Prostate gland (tissue), 2 donors: ENCODE results near the gene S100A13.

Experiments
- POLR2A ChIP-seq: fragments of 450-650 bp; IDR thresholded peaks from one replicate; pipeline ENCODE4 v1.6.1; 2016; ENCODE audit warnings: antibody characterized with exemption, mild to moderate bottlenecking
- POLR2AphosphoS5 ChIP-seq: sonication (generic); formaldehyde crosslinking; IDR thresholded peaks from one replicate; pipeline ENCODE4 v1.6.1; 2017; ENCODE audit warnings: antibody characterized with exemption
- TF ChIP-seq, protein P1 (sequence below), 4 experiments: fragments of 200-600 bp in 2 of 4; fragments of 450-650 bp in 2 of 4; sonication (generic) in 2 of 4; IDR thresholded peaks; 1 replicate in 3 of 4; 2 replicates in 1 of 4; pipeline ENCODE4 v1.5.1; 2016 to 2019; ENCODE audit warnings: antibody characterized with exemption in 4 of 4, mild to moderate bottlenecking in 2 of 4, moderate library complexity in 2 of 4

DNA sequence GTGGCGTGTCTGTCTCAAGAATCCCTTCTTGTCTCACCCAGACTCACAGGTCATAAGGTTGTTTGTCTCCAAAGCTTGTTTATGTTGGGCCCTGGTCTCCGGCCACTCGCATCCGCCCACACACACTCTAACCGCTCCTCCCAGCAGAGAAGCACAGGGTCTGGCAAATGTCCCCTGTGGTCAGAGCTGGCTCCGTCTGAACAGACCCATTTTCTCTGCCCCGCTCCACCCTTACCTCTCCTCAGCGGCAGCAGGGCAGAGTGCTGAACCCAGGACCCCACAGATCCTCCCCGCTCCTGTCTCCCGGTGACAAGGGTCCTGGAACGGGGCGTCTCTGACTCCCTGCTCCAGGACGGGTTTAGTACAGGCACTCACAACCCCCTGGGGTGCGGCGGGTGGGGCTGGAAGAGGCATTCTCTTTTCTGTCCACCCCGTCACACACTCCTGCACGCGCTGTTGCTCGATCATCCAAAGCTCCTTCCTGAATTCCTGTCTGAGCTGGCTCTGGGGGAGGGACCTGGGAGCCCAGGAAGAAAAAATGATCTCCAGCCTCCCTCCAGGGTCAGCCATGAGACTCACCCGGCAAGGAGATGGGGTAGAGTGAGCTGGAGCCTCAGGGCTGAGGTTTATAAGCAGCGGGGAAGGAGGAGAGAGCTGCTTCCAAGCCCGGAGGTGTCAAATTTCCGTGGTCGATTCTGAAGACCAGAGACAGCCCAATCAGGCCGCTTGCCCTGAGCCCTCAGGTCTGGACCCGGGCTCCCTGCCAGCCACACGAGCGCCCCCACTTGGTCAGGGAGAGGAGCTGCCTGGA lies at the start of gene S100A13:
- TF ChIP-seq POLR2A (peak; percentile 41), POLR2AphosphoS5 (peak; percentile 42)
- TF ChIP-seq, protein P1, sequence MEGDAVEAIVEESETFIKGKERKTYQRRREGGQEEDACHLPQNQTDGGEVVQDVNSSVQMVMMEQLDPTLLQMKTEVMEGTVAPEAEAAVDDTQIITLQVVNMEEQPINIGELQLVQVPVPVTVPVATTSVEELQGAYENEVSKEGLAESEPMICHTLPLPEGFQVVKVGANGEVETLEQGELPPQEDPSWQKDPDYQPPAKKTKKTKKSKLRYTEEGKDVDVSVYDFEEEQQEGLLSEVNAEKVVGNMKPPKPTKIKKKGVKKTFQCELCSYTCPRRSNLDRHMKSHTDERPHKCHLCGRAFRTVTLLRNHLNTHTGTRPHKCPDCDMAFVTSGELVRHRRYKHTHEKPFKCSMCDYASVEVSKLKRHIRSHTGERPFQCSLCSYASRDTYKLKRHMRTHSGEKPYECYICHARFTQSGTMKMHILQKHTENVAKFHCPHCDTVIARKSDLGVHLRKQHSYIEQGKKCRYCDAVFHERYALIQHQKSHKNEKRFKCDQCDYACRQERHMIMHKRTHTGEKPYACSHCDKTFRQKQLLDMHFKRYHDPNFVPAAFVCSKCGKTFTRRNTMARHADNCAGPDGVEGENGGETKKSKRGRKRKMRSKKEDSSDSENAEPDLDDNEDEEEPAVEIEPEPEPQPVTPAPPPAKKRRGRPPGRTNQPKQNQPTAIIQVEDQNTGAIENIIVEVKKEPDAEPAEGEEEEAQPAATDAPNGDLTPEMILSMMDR (IDR thresholded peaks at IDR 0.05), result peak in 3 of 4 experiments; percentile 11 to 67 (median 18)
